OCI-LY3 (cell line): ENCODE measurements around the gene MORC2.

Experiments
- EZH2phosphoT487 ChIP-seq: fragments of 200-600 bp; shearing (Covaris generic); IDR thresholded peaks from 2 replicates; pipeline ENCODE4 v1.6.1; 2018; ENCODE audit warnings: antibody characterized with exemption, mixed run types, low read depth
- TF ChIP-seq, protein P1 (sequence below): fragments of 200-600, 300-600 bp; sonication (generic); IDR thresholded peaks from 2 replicates; pipeline ENCODE4 v1.5.1; 2014; ENCODE audit warnings: antibody characterized with exemption, low read length, low read depth

GRCh38 chr22:30933457-30933856 lies 35.1 kb downstream of the MORC2 start:
- TF ChIP-seq, protein P1, sequence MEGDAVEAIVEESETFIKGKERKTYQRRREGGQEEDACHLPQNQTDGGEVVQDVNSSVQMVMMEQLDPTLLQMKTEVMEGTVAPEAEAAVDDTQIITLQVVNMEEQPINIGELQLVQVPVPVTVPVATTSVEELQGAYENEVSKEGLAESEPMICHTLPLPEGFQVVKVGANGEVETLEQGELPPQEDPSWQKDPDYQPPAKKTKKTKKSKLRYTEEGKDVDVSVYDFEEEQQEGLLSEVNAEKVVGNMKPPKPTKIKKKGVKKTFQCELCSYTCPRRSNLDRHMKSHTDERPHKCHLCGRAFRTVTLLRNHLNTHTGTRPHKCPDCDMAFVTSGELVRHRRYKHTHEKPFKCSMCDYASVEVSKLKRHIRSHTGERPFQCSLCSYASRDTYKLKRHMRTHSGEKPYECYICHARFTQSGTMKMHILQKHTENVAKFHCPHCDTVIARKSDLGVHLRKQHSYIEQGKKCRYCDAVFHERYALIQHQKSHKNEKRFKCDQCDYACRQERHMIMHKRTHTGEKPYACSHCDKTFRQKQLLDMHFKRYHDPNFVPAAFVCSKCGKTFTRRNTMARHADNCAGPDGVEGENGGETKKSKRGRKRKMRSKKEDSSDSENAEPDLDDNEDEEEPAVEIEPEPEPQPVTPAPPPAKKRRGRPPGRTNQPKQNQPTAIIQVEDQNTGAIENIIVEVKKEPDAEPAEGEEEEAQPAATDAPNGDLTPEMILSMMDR, result no peak
- TF ChIP-seq EZH2phosphoT487, result no peak
